GM12873 (cell line): Measurements from ENCODE around the gene PCYOX1L.

Experiments
- TF ChIP-seq, protein P1 (sequence below): IDR thresholded peaks from 2 replicates; pipeline ENCODE4 v1.5.1; 2012; ENCODE audit warnings: low read depth, mild to moderate bottlenecking, moderate library complexity, low read length, control low read depth; ENCODE audit not compliant: insufficient read depth; ENCODE audit errors: missing control alignments

Gene PCYOX1L

DNA sequence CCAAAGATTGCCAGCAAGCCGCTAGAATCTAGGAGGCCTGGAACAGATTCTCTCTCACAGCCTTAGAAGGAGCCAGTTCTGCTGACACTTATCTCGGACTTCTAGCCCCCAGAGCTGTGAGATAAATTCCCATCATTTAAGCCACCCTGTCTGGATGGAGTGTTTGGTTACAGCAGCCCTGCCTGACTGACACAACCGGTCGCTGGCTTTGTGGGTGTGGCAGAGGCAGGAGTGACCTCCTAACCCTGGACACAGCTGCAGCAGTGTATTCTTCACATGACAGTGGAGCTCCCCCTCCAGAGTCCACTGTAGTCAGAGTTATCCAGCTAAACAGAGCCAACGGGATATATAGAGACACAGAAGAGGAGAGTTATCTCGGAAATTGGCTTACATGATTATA lies 42.5 kb downstream of the PCYOX1L start:
- TF ChIP-seq, protein P1, sequence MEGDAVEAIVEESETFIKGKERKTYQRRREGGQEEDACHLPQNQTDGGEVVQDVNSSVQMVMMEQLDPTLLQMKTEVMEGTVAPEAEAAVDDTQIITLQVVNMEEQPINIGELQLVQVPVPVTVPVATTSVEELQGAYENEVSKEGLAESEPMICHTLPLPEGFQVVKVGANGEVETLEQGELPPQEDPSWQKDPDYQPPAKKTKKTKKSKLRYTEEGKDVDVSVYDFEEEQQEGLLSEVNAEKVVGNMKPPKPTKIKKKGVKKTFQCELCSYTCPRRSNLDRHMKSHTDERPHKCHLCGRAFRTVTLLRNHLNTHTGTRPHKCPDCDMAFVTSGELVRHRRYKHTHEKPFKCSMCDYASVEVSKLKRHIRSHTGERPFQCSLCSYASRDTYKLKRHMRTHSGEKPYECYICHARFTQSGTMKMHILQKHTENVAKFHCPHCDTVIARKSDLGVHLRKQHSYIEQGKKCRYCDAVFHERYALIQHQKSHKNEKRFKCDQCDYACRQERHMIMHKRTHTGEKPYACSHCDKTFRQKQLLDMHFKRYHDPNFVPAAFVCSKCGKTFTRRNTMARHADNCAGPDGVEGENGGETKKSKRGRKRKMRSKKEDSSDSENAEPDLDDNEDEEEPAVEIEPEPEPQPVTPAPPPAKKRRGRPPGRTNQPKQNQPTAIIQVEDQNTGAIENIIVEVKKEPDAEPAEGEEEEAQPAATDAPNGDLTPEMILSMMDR = no peak

DNA sequence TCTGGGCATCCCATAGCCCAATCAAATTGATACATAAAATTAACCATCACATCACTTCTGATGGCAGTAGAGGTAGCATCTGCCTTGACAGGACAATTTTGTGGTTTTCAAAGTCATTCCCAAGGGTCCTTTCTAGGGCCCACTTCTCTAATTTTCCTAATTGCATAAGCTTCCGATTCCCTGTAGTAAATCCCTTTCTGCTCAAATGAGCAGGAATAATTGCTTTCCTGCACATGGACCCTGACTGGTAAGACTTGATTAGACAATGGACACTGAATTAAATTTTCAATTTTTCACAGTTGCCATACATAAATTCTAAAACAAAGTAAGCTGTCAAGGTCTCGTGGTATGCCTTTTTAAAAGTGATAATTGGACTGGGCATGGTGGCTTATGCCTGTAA lies 43.2 kb downstream of the PCYOX1L start:
- TF ChIP-seq, protein P1 = no peak

DNA sequence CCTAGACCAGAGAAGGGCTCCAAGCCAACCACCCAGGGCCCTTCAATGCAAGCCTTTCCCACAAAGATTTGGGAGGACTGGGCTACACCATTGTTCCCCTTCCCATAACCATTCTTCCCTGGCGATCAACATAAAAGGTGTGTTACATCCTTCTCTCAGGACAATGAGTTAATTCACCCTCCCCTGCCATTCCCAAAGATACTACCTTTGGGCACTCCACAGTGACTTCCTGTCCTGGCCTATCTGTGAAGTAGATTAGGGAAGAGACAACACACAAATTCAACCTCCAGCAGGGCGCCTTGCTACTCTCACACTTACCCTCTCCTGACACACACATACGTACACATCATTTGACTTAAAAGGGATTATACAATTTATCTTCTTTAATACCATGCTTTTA lies 44.4 kb downstream of the PCYOX1L start:
- TF ChIP-seq, protein P1 = no peak

DNA sequence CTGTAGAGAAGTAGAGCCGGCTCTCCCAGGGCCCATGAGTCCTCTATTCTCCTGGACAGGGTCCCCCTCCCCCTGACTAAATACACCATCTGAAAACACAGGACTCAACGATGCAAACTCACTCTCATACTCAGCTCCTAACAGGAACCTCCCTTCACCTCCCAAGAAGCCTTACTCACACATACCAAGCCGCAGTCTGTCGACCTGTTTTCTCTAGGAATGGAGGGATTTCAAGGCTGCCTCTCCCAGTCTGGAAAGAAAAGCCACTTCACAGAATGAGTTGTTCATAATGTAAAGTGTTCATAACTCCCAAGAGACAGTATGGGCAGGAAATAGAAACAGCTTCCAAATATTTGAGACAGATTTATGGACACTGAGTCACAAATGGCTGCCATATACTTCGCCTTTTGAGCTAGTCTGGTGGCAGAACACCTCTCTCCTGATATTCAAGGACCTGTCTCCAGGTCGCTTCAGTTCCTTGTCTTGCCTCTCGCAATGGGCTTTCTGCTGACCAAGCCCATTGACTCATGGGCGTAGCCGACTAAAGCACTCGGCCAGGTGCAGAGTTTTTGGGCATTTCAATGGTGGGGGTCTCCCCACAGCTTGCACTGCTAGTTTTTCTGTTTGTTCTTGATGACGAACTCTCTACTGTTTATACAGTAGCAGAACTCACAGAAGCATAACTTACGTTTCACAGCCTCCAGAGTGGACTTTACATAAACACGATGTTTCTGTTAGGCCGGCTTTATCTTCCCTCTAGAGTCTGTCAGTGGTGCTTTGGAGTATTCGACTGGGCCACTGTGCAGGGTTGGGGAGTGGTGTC lies 46.3 kb downstream of the PCYOX1L start:
- TF ChIP-seq, protein P1 = no peak

DNA sequence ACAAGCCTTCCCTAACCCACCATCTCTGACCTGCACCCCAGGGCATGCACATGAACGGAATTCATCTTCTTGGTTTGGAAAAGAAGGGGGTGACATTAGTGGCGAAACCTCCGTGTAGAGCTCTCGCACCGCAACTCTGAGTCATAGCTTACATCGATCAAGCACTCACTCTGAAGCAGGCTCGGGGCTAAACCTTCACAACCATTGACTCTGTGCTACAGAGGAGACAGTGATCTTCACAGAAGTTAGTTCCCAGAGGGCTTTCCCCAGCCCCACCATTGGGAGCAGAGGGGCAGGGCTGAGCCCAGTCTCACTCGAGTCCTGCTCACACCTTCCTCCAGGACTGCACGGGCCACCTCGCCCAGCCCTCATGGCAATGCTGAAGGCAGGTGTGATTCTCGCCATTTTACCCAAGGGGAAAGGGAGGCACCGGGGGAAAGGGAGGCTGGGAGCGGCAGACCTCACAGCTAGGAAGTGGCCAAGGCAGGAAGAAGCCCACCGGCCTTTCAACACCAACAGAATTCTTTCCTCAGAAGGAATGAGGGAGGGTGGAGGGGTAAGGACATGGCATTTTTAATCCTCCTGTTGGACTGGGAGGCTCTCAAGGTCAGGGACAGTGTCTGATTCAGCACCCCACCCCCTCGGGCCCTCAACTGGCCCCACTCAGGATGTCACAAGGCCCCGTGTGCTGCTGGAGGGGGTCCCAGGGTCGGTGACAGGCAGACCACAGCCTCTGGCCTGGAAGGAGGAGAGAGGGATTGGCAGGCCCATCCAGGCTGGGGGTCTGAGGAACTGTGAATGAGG lies 47.1 kb downstream of the PCYOX1L start:
- TF ChIP-seq, protein P1 = no peak

DNA sequence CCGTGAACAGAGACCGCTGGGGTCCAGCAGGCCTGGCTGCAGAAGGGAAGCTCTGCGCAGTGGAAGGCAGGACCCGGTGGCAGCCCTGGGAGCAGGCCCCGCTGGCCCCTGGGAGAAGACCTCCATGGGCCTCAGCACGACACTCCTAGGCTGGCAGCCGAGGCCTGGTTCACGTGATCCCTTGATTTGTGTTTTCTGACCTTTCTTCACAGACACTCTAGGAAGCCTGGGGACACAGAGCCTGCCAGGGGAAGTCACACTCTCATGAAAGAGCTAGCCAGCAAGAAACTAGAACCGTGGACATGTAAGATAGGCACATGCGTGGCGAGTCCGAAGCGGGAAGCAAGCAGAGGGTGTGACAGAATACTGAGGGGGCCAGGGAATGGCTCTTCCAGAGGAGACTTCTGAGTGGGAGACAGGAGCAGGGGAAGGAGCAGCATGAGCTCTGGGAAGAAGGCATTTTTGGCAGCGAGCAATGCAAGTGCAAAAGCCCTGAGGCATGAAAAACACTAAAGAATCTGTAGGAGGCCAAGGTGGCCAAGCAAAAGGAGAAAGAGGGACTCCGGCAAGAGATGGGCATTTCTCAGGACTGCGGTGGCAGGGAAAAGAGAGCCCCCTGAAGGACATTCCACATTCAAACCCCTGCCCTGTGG lies 47.8 kb downstream of the PCYOX1L start:
- TF ChIP-seq, protein P1 = no peak
